KG1 (cell line): ENCODE results near the gene LTF.
"Not testable (repeated sequence)": the region's sequence is repeated elsewhere in the genome, so short reads cannot be mapped to it uniquely, and the experiment has no call there.

Experiments used
- DNase-seq: peaks from one replicate; lab custom pipeline; 2025; lab: John Stamatoyannopoulos, UW

LTF gene

DNA sequence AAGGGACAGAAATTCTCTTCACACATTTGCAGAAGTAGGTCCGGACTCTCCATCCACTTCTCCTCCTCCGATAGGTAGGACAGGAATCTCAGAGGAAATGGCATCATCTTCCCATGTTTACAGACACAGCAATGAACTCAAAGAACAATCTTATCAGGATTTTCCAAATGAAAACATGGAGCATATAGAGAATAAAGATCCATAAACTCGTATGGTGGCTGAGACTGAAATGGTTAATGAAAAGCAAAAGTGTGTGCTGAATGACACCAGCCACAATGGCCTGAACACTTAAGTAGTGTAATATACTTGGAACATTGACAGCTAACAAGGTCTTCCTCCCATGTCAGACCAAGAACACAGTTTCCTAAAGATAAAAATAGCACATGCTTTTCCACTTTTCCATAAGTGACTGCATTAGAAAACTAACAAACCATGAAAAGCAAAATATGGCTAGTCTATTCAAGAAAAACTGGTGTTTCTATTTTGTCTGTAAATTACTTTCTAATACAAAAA lies 51.9 kb downstream of the LTF start:
- DNase-seq: no peak

DNA sequence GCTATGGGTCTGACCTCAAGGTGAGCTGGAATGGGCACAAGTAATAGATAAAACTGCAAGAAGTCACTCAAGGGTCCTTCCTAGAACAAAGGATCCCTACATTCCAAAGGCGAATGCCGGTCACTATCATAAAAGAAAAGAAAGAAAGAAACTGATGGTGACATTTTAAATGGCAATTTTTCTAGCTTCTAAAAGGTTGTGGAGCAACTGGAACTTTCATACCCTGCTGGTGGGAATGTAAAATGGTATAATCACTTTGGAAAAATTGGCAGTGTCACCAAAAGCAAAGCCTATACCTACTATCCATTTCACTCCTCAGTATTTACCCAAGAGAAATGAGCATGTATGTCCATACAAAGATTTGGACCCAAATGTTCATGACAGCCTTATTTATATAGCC lies 53.4 kb downstream of the LTF start:
- no peak for DNase-seq

- no peak for DNase-seq
These were observed 54.0 kb downstream of the LTF start for GRCh38 chr3:46410669-46411068.

GRCh38 chr3:46409739-46410489 lies 54.8 kb downstream of the LTF start:
- no peak for DNase-seq

DNA sequence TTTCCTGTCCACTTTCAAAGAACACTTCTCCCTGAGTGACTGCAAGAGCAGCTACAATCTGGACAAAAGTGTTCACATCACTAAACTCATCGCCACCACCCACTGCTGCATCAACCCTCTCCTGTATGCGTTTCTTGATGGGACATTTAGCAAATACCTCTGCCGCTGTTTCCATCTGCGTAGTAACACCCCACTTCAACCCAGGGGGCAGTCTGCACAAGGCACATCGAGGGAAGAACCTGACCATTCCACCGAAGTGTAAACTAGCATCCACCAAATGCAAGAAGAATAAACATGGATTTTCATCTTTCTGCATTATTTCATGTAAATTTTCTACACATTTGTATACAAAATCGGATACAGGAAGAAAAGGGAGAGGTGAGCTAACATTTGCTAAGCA lies 55.9 kb downstream of the LTF start:
- no peak for DNase-seq

- DNase-seq: no peak
These were observed 56.7 kb downstream of the LTF start for GRCh38 chr3:46407970-46408369.

DNA sequence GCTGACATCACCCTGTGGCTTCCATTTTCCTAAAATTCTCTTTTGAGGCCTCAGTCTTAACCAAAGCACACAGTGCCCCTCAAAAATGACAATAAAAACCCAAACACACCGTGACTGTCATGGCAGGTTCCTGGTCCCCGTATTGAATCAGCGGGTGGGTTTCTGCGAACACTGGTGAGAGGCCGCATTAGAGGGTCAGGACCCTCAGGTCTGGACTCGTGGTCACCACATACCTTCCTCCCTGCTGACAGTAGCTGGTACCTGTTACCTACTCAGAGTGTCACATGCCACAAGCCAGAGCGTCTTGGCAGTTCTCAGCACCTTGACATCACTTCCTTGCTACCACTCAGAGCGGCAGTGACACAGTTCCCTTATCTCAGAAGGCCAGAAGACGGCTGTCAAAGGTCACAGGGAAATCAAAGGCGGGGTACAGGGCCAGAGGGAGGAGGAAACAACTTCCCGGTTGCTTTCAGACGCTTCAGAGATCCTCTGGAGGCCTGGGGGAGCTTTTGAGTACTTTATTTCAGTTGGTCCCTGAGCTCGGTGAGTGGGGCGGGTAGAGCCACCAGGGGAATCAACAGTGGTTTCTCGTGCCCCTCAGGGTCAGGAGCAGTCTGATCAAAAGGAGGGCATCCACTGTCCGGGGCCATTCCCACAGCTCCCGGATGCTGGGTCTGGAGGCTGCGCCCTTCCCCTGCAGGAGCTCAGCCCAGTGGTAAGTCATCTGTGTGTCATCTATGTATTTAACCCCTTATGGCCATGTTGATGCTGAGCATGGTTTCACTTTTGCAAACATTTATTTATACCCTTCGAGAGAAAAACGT lies 57.7 kb downstream of the LTF start, which contains the start of the genes CCR5AS and CCRL2:
Gene CCR5AS, minus strand, starts transcription at position 279 of the 824 bp plus-strand sequence.
Gene CCRL2, plus strand, starts transcription at position 472 of the 824 bp plus-strand sequence. CDS start 821 bp downstream, outside the sequence.
- peak; percentile 14 for DNase-seq

DNA sequence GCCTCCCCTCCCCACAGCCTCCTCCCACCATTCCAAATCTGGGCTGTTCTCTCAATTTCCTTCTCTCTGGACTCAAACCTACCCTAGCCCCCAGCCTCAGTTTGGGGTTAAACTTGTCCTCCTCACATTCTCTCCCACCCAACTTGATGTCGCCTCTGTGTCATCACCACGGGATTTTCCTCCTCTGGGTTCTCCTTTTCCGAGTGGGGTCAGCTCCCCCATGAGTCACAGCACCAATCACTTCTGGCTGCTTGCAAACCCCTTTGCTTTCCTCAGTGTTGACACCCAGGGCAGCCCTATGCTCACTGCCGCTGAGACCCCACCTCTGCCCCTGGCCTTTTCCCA lies 58.3 kb downstream of the LTF start:
- no peak for DNase-seq

DNA sequence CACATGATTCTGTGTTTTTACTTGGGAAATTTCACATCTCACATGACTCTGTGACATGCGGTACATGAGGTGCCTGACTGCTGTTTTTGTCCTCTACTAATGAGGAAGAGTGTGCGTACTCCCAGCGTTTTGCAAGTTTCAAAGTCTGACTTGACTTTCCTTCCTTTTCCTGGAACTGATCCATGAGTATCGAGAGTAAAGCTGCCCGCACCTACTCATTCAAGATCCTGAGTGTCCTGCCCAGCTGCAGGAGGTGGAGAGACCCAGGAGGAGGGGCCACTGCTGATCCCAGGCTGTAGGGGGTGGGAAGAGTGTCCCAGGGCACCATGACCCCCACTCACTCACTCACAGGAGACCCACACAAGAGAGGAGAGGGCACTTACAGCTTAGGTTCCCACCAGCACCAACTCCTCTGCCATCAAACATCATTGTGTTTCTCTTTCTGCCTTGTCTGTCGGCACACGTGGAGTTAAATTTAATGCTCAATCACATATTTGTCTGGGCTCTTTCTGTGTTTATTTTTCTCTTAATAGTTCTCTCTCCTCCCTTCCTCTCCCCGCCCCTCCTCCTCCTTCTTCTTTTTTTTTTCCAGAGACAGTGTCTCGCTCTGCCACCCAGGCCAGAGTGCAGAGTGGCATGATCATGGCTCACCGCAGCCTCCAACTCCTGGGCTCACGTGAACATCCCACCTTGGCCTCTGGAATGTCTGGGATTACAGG lies 59.2 kb downstream of the LTF start:
- DNase-seq: no peak

GRCh38 chr3:46402902-46403301 lies 61.8 kb downstream of the LTF start:
- DNase-seq: not testable (repeated sequence)

GRCh38 chr3:46401579-46401978 lies 63.1 kb downstream of the LTF start:
- DNase-seq: no peak

DNA sequence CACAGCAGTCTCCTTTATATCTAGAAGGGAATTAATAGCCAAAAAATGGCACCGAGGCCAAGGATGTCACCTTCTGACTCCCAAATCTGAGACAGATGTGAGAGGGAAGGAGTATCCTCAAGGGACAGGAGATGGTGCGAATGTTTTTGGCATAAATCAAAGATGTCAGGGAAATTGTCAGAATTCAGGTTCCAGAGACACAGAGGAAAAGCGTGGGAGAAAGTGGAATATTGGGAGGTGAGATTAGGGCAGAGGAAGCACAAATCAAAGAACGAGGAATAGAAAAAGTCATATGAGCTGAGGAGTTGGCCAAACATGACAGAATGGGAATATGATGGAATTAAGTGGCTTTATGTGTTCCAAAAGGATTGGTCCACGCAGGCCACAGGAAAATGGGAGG lies 63.9 kb downstream of the LTF start:
- no peak for DNase-seq

- no peak for DNase-seq
These were observed 64.5 kb downstream of the LTF start for GRCh38 chr3:46400000-46400734.

GRCh38 chr3:46399557-46399956 lies 65.1 kb downstream of the LTF start:
- DNase-seq: no peak

DNA sequence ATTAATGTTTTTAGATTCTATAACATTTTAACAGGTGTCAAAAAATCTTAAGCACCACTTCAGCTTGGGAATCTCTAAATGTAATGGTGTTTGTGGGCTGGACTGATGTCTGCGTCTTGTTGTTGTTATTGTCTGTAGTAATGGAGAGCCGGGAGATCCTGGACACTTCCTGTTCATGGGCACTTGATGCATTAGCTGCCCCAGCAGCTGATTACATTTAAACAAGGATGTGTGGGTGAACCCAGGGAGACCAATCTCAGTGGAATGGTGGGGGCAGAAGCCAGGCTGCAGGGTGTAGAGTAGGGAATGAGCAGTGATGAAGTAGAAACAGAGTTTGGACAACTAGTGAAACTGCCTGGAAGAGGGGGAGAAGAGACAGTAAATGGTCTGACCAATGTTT lies 65.6 kb downstream of the LTF start:
- no peak for DNase-seq

GRCh38 chr3:46398186-46398955 lies 66.3 kb downstream of the LTF start:
- DNase-seq: no peak

- no peak for DNase-seq
These were observed 67.6 kb downstream of the LTF start for GRCh38 chr3:46397111-46397510.

DNA sequence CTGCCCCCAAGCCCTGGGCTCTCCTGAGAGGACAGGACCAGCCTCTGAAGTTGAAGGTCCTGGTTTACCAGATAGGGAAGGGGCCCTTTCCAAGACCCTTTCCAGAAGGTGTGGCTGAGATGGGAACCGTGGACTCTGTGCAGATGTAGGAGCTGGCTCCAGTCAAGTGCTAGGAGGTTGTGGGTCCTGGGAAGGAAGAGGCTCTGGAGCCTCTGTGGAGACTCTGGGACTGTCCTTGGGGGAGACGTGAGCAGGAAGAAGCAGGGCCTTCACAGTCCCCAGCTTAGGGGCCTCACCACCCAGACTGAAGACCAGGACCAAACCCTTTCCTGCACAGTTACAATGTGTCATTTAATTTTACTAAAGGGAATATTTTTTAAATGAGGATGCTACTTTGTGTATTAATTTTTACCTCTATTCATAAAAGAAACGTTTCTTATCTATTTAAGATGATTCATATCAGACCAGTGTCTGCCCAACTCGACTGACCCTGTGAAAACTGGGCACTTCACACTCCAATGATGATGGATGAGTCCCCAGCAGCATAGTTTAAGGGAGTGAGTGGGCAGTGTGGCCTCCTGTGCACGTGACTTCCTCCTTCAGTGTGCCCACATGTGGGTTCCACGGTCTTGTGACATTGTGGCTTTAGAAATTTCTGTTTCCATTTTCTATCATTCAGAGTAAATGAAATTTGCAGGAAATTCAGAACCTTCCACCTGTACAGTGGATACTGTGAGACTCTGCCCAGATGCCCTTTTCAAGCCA lies 68.8 kb downstream of the LTF start:
- no peak for DNase-seq

- DNase-seq: no peak
These were observed 69.5 kb downstream of the LTF start for GRCh38 chr3:46395210-46395661.
